IMR-90 (cell line): Measurements from ENCODE around the gene BOD1L1.

ENCODE experiments used
- CTCF ChIP-seq: conservative IDR thresholded peaks from 2 replicates; pipeline ENCODE4 v1.5.1; 2012; ENCODE audit warnings: mild to moderate bottlenecking, low read depth, low read length, improper control_type of control experiment
- POLR2A ChIP-seq: IDR thresholded peaks from 2 replicates; pipeline ENCODE4 v1.6.1; 2012; ENCODE audit warnings: mild to moderate bottlenecking, low read depth, low read length

- no peak for TF ChIP-seq POLR2A
- no peak for TF ChIP-seq CTCF
Measured at GRCh38 chr4:13577660-13578059, 49.9 kb downstream of the BOD1L1 start.
